GM12872 (cell line): ENCODE measurements around the gene ATP5PO.

Experiments
- TF ChIP-seq, protein P1 (sequence below): IDR thresholded peaks from 3 replicates; pipeline ENCODE4 v1.5.1; 2011; ENCODE audit warnings: low read depth, mild to moderate bottlenecking, low read length, moderate library complexity; ENCODE audit not compliant: insufficient read depth

Gene ATP5PO

DNA sequence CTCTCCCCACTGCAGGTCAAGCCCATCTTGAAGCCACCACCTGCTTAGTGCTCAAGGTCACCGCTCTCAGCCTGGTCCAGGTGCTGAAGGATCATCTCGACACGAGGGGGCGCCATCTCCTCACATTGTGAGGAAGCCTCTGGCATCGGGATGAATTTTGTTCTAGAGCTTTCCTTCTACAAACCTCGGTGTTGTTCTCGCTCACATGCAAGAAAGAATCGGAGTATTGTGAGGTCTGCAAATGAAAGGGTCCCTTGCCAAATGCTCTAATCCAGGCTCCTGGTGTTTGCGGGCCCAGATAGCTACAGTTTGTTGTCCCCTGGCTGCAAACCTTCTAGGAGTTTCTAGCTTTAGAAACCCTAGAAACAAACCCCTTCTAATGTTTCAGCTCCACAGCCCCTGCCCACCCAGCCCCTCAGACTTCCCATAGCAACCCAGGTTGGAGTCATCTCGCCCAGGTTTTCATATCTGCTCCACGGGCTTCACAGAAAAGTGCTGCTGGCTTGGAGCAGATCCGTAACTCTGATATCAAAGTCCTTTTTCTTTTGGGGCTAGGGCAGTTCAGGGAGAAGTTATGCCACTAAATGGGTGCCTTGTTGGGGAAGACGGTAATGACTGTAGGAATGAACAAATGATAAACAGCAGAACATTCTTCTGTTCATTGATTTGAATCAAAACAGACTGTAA lies 8.6 kb upstream of the ATP5PO start:
- TF ChIP-seq, protein P1, sequence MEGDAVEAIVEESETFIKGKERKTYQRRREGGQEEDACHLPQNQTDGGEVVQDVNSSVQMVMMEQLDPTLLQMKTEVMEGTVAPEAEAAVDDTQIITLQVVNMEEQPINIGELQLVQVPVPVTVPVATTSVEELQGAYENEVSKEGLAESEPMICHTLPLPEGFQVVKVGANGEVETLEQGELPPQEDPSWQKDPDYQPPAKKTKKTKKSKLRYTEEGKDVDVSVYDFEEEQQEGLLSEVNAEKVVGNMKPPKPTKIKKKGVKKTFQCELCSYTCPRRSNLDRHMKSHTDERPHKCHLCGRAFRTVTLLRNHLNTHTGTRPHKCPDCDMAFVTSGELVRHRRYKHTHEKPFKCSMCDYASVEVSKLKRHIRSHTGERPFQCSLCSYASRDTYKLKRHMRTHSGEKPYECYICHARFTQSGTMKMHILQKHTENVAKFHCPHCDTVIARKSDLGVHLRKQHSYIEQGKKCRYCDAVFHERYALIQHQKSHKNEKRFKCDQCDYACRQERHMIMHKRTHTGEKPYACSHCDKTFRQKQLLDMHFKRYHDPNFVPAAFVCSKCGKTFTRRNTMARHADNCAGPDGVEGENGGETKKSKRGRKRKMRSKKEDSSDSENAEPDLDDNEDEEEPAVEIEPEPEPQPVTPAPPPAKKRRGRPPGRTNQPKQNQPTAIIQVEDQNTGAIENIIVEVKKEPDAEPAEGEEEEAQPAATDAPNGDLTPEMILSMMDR, result peak; percentile 87

- TF ChIP-seq, protein P1, result no peak
These were observed 1.8 kb upstream of the ATP5PO start for GRCh38 chr21:33917421-33917820.

DNA sequence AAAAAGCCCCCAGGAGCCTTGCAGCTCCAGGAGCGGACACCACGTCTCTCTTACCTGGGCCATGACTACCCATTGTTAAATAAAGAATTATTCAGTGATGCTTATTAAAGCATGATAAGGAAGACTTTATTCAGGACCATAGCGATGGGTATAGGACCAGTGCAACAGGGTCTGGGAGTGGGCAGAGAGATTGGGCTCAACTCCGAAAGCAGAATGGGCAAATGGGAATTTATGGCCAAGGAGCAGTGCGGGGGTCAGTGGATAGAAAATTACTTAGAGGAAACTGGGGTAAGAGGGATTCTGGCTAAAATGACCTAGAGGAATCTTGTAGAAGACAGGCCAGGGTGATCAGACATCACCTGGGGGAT lies 580 bp upstream of the ATP5PO start:
- TF ChIP-seq, protein P1, result no peak

GRCh38 chr21:33914188-33914587 lies 1.4 kb downstream of the ATP5PO start:
- TF ChIP-seq, protein P1, result no peak

DNA sequence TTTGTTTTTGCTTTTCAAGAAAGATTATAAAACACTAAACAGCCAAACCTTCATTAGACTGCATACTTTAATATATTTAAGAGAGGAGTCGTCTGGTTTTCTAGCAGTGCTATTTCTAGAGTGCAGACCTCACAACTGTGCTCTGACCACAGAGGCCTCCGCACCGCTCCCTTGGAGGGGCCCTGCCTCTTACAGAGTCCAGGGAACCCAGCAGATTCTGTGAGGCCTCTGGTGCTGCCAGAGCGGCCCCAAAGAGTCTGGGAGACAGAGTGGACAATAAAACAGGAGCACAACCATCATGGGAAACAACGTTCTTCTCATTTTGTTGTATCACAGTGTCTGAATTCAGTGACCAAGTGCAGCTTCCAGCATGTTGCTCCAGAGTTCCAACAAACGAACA lies 5.8 kb downstream of the ATP5PO start:
- TF ChIP-seq, protein P1, result no peak

DNA sequence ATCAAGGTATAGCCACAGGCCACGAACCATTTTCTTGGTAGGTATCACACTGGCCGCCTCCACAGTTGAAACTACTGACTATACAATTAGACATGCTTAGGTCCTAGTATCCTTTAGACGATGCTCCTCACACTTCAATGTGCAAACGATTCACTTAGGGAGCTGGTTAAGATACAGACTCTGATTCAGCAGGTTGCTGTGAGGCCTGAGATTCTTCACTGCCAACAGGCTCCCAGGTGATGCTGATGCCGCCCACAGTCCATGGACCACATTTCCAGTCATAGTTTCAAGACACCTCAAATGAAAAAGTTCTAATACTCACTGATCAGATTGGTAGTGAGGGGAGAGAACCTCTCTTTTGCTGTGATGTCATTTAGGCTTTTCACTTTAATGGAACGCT lies 6.8 kb downstream of the ATP5PO start:
- TF ChIP-seq, protein P1, result no peak

- TF ChIP-seq, protein P1, result no peak
These were observed 11.6 kb downstream of the ATP5PO start for GRCh38 chr21:33904041-33904440.
